ENCODE results near the gene OR10W1. TPM values are rescaled to one million over a fixed set of nuclear protein-coding genes. Genes with fewer than 3 reads are reported as not detected.
A peak's percentile ranks its signal among the peaks of the same experiment; 100 is the strongest.

OR10W1 gene, protein sequence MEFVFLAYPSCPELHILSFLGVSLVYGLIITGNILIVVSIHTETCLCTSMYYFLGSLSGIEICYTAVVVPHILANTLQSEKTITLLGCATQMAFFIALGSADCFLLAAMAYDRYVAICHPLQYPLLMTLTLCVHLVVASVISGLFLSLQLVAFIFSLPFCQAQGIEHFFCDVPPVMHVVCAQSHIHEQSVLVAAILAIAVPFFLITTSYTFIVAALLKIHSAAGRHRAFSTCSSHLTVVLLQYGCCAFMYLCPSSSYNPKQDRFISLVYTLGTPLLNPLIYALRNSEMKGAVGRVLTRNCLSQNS
- total RNA-seq = not detected

DNA sequence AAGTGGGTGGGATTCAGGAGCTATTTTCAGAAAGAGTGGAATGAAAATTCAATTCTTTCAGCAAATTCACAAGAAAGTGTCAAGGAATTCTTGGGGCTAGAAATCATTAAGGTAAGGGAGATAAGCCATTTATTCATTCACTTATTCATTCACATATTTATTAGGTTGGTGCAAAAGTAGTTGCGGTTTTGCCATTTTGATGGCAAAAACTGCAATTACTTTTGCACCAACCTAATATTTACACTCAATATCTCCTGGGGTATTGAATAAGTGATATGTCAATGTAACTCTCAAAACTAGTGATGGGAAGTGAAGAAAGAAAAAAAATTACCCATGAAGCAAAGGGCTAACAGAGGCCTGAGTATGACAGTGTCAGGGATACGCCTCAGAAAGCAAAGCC, at the start of gene OR10W1:
Gene OR10W1 (minus strand): TSS at position 119 of the 400 bp plus-strand sequence. CDS start 402 bp downstream, outside the sequence.
- Mint-ChIP-seq H3K36me3 (ENCODE audit: insufficient read depth in 2 of 2) (no peaks in the 10 kb centered on the region), H3K27ac (no peak within 1 kb of the TSS), H3K27me3 (ENCODE audit: low read depth) (peaks cover 17% of the 10 kb centered on the region), H3K4me1 (ENCODE audit: low read depth) (no peaks in the 10 kb centered on the region), H3K9me3 (no peaks in the 10 kb centered on the region), H3K4me3 (no peak within 1 kb of the TSS)
- DNase-seq (no peak), ATAC-seq (replicated peaks in 1 of 2) (no peak)

DNA sequence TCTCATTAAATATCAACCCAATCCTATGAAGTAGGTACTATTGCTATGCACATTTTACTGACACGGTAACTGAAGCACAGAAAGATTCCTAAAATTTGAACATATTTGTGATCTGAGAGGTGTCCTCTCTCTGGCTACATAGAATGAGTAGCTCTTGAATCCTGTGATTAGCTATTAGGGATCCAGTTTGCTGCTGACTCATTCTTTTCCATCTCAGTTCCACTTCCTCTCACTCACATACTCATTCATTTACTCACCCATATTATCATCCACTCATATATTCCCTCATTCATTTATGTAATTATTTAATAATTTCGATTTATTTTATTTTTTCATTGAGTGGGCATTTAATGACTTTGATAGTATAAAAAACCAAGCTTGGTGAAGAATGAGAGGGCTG, 48.1 kb upstream of the OR10W1 start:
- H3K27me3 Mint-ChIP-seq (ENCODE audit: low read depth) = peaks cover 6% of the 10 kb centered on the region
- ATAC-seq (replicated peaks in 1 of 2) (no peak), DNase-seq (no peak)
- H3K9me3 Mint-ChIP-seq = peaks cover 0 to 2% of the 10 kb centered on the region in 2 donors
- H3K4me1 Mint-ChIP-seq (ENCODE audit: low read depth) = no peaks in the 10 kb centered on the region
- no peaks in the 10 kb centered on the region for H3K36me3 Mint-ChIP-seq (ENCODE audit: insufficient read depth in 2 of 2)
- no peak overlapping the region for H3K27ac Mint-ChIP-seq
- H3K4me3 Mint-ChIP-seq = no peak overlapping the region

DNA sequence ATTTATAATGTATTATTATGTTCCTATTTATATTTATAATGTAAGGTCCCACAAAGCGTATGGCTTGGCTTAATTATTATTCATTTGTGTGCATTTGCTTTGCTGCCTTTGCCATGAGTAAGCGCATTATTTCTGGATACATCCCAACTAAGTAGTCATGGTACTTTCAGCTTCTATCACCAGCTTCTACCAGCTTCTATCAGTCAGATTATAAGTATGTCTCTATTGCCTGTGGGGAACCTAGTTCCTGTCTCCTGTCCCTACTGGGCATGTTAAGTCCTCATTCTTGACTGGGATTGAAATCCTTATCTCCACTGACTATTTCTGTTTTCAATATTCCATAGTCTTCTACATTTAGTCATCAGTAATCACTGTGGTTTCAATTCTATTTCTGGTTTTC, 33.5 kb upstream of the OR10W1 start:
- no peaks in the 10 kb centered on the region for H3K9me3 Mint-ChIP-seq
- H3K4me3 Mint-ChIP-seq = no peak overlapping the region
- no peaks in the 10 kb centered on the region for H3K36me3 Mint-ChIP-seq (ENCODE audit: insufficient read depth in 2 of 2)
- H3K4me1 Mint-ChIP-seq (ENCODE audit: low read depth) = no peaks in the 10 kb centered on the region
- H3K27ac Mint-ChIP-seq = no peak overlapping the region
- ATAC-seq (replicated peaks in 1 of 2) (no peak), DNase-seq (no peak)
- no peaks in the 10 kb centered on the region for H3K27me3 Mint-ChIP-seq (ENCODE audit: low read depth)

DNA sequence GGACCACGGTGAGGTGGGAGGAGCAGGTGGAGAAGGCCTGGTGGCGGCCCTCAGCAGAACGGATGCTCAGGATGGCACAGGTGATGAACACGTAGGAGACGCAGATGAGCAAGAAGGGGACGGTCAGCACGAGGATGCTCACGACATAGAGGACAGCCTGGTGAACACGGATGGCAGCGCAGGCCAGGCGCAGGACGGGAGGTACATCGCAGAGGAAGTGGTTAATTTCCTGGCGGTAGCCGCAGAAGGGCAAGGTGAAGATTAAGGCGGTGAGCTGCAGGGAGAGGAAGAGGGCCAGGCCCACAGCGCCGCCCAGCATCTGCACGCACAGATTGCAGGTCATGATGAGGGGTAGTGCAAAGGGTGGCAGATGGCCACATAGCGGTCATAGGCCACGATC, 24.0 kb upstream of the OR10W1 start:
- Mint-ChIP-seq H3K4me3 (no peak overlapping the region), H3K27me3 (ENCODE audit: low read depth) (peaks cover 12% of the 10 kb centered on the region), H3K36me3 (ENCODE audit: insufficient read depth in 2 of 2) (no peaks in the 10 kb centered on the region), H3K9me3 (no peaks in the 10 kb centered on the region), H3K4me1 (ENCODE audit: low read depth) (no peaks in the 10 kb centered on the region), H3K27ac (no peak overlapping the region)
- ATAC-seq (replicated peaks in 1 of 2) (no peak), DNase-seq (no peak)

DNA sequence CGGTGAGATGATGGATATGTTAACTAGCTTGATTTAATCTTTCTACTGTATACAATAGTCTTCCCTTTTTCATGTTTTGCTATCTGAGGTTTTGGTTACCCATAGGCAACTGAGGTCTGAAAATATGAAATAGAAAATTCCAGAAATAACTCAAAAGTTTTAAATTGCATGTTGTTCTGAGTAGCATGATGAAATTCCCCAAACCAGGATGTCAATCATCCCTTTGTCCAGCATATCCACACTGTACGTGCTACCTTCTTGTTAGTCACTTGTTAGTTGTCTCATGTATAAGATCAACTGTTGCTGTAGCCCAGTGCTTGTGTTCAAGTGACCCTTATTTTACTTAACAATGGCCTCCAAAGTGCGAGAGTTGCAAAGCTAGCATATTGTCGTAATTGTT, 21.2 kb upstream of the OR10W1 start:
- Mint-ChIP-seq H3K27ac (no peak overlapping the region), H3K9me3 (no peaks in the 10 kb centered on the region), H3K4me3 (no peak overlapping the region), H3K4me1 (ENCODE audit: low read depth) (no peaks in the 10 kb centered on the region), H3K27me3 (ENCODE audit: low read depth) (peaks cover 12% of the 10 kb centered on the region), H3K36me3 (ENCODE audit: insufficient read depth in 2 of 2) (no peaks in the 10 kb centered on the region)
- DNase-seq (no peak), ATAC-seq (replicated peaks in 1 of 2) (no peak)

DNA sequence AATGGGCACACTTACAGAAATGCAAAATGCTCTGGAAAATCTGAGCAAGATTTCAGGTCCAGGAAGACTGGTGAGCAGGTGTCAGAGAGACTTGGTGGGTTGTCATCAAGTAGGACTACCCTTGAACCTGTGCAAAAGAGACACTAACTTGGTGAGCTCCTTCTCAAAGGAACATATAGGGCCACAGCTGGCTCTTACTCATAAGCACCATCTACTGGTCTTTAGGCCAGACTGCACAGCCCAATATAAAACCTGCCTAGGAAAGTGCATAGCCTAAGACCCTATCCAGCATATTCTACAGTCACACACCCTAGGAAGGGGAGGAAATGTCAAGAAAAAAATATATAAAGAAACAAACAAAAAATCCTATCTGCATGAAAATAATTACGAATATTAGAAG, 18.2 kb upstream of the OR10W1 start:
- Mint-ChIP-seq H3K4me3 (no peak overlapping the region), H3K36me3 (ENCODE audit: insufficient read depth in 2 of 2) (no peaks in the 10 kb centered on the region), H3K27me3 (ENCODE audit: low read depth) (no peaks in the 10 kb centered on the region), H3K9me3 (no peaks in the 10 kb centered on the region), H3K27ac (no peak overlapping the region), H3K4me1 (ENCODE audit: low read depth) (no peaks in the 10 kb centered on the region)
- DNase-seq (no peak), ATAC-seq (replicated peaks in 1 of 2) (peak; percentile 52 to 59)

DNA sequence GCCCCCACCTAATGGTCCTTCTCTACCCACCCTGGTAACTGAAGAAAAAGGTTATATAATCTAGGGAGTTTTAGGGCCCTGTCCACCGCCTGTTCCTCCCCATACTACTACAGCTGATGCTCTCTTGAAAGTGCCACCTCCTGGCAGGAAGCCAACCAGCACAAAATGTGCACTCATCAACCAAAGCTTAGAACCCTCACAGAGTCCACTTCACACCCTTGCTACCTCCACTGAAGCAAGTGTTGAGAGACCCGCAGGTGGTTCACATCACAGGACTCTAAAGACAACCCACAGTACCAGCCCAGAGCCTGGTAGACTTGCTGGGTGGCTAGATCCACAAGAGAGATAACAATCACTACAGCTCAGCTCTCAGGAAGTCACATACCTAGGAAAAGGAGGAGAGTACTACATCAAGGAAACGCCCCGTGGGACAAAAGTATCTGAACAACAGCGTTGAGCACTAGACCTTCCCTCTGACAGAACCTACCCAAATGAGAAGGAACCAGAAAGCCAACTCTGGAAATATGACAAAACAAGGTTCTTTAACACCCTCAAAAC, 17.5 kb upstream of the OR10W1 start:
- no peaks in the 10 kb centered on the region for H3K4me1 Mint-ChIP-seq (ENCODE audit: low read depth)
- no peak overlapping the region for H3K4me3 Mint-ChIP-seq
- ATAC-seq (replicated peaks in 1 of 2) = no peak
- no peaks in the 10 kb centered on the region for H3K9me3 Mint-ChIP-seq
- DNase-seq = no peak
- no peaks in the 10 kb centered on the region for H3K27me3 Mint-ChIP-seq (ENCODE audit: low read depth)
- no peak overlapping the region for H3K27ac Mint-ChIP-seq
- no peaks in the 10 kb centered on the region for H3K36me3 Mint-ChIP-seq (ENCODE audit: insufficient read depth in 2 of 2)

DNA sequence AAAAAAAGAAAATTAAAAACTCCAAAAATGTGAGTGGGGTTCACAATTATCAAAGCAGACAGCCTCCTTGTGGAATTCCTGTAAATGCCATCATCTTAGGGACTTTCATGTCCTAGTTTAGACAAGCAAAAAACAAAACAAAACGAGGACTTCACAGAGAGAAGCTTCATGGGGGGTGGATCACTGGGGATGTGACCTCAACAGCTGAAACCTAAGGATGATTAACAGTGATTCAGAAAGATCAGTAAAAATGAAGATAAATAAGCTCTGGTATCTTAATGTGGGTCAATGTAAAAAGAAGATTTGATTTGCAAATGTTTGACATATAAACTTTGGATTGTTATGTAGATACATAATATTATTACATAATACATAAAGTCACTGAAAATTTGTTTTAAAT, 8.1 kb upstream of the OR10W1 start:
- H3K27ac Mint-ChIP-seq = no peak overlapping the region
- no peak overlapping the region for H3K4me3 Mint-ChIP-seq
- DNase-seq (no peak), ATAC-seq (replicated peaks in 1 of 2) (no peak)
- peaks cover under 1% of the 10 kb centered on the region for H3K27me3 Mint-ChIP-seq (ENCODE audit: low read depth)
- peaks cover 2 to 3% of the 10 kb centered on the region in 2 donors for H3K9me3 Mint-ChIP-seq
- H3K36me3 Mint-ChIP-seq (ENCODE audit: insufficient read depth in 2 of 2) = peaks cover 0 to 2% of the 10 kb centered on the region in 2 donors
- H3K4me1 Mint-ChIP-seq (ENCODE audit: low read depth) = no peaks in the 10 kb centered on the region

DNA sequence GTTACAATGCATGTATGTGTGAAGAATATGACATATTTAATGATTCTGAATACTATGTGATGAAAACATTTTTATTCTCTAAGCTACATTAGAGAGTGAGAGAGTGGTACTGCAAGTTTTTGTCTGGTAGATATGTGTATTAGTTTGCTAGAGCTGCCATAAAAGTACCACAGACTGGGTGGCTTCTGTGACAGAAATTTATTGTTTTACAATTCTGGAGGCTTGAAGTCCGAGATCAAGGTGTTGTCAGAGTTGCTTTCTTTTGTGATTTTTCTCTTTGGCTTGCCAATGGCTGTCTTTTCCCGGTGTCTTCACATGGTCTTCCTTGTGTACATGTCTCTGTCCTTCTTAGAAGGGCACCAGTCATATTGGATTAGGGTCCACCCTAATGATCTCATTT, 6.9 kb upstream of the OR10W1 start:
- DNase-seq (no peak), ATAC-seq (replicated peaks in 1 of 2) (no peak)
- peaks cover 0 to 1% of the 10 kb centered on the region in 2 donors for H3K9me3 Mint-ChIP-seq
- H3K36me3 Mint-ChIP-seq (ENCODE audit: insufficient read depth in 2 of 2) = no peaks in the 10 kb centered on the region
- no peak overlapping the region for H3K4me3 Mint-ChIP-seq
- H3K27me3 Mint-ChIP-seq (ENCODE audit: low read depth) = peaks cover 9% of the 10 kb centered on the region
- no peaks in the 10 kb centered on the region for H3K4me1 Mint-ChIP-seq (ENCODE audit: low read depth)
- H3K27ac Mint-ChIP-seq = no peak overlapping the region

DNA sequence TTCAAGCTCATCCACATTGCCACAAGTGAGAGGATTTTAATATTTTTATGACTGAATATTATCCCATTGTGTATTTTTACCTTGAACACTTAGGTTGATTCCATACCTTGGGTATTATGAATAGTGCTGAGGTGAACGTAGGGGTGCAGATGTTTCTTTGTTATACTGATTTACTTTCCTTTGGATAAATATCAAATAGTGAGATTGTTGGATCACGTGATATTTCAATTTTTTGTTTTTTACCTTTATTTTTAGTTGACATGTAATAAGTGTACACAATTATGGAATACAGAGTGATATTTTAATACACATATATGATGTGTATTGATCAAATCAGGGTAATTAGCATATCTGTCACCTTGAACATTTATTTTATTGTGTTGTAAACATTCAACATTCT, 8.1 kb downstream of the OR10W1 start:
- H3K9me3 Mint-ChIP-seq = peaks cover 7 to 9% of the 10 kb centered on the region in 2 donors
- H3K27ac Mint-ChIP-seq = no peak overlapping the region
- no peaks in the 10 kb centered on the region for H3K27me3 Mint-ChIP-seq (ENCODE audit: low read depth)
- no peak for ATAC-seq (replicated peaks in 1 of 2)
- H3K4me1 Mint-ChIP-seq (ENCODE audit: low read depth) = no peaks in the 10 kb centered on the region
- peaks cover 0 to 3% of the 10 kb centered on the region in 2 donors for H3K36me3 Mint-ChIP-seq (ENCODE audit: insufficient read depth in 2 of 2)
- H3K4me3 Mint-ChIP-seq = no peak overlapping the region
- no peak for DNase-seq

DNA sequence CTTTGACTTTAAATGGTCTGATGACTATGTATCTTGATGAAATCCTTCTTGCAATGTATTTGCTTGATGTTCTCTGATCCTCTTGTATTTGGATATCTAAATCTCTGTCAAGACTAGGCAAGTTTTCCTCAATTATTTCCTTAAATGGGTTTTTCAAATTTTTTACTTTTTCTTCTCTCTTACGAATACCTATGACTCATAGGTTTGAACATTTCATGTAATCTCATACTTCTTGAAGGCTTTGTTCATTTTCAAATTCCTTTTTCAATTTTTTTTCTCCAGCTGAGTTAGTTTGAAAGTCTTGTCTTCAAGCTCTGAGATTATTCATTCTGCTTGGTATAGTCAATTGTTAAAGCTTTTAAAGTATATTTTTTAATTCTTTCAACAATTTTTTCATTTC, 13.1 kb downstream of the OR10W1 start:
- no peak overlapping the region for H3K4me3 Mint-ChIP-seq
- ATAC-seq (replicated peaks in 1 of 2) (no peak), DNase-seq (no peak)
- no peak overlapping the region for H3K27ac Mint-ChIP-seq
- peaks cover 0 to 5% of the 10 kb centered on the region in 2 donors for H3K36me3 Mint-ChIP-seq (ENCODE audit: insufficient read depth in 2 of 2)
- H3K4me1 Mint-ChIP-seq (ENCODE audit: low read depth) = no peaks in the 10 kb centered on the region
- peaks cover 11 to 12% of the 10 kb centered on the region in 2 donors for H3K9me3 Mint-ChIP-seq
- no peaks in the 10 kb centered on the region for H3K27me3 Mint-ChIP-seq (ENCODE audit: low read depth)

DNA sequence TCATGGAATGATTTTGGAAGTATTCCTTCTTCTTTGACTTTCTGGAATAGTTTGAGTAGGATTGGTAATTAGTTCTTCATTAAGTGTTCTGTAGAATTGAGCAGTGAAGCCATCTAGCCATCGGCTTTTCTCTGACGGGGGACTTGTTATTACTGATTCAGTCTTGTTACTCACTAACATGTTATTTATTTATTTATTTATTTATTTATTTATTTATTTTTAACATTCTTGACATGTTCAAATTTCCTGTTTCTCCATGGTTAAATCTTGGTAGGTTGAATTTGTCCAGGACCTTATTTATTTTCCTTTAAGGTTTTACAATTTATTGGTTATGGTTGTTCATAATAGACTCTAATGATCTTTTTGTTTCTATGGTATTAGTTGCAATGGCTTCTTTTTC, 24.1 kb downstream of the OR10W1 start:
- Mint-ChIP-seq H3K4me1 (ENCODE audit: low read depth) (no peaks in the 10 kb centered on the region), H3K27ac (no peak overlapping the region), H3K27me3 (ENCODE audit: low read depth) (peaks cover 10% of the 10 kb centered on the region), H3K4me3 (no peak overlapping the region), H3K9me3 (peaks cover under 1 to 7% of the 10 kb centered on the region in 2 donors), H3K36me3 (ENCODE audit: insufficient read depth in 2 of 2) (peaks cover 0 to 1% of the 10 kb centered on the region in 2 donors)
- ATAC-seq (replicated peaks in 1 of 2) = no peak
- no peak for DNase-seq

DNA sequence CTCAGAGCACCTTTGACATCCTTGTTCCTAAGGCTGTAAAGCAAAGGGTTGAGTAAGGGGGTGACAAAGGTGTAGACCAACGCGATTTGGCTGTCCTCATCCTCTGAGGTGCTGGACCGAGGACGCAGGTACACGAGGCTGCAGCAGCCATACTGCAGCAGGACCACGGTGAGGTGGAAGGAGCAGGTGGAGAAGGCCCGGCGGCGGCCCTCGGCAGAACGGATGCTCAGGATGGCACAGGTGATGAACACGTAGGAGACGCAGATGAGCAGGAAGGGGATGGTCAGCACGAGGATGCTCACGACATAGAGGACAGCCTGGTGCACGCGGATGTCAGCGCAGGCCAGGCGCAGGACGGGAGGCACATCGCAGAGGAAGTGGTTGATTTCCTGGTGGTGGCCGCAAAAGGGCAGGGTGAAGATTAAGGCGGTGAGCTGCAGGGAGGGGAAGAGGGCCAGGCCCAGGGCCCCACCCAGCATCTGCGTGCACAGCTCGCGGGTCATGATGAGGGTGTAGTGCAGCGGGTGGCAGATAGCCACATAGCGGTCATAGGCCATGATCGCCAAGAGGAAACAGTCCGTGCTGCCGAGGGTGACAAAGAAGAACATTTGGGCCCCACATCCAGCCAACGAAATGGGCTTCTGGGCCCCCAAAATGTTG, 40.0 kb downstream of the OR10W1 start:
- Mint-ChIP-seq H3K36me3 (ENCODE audit: insufficient read depth in 2 of 2) (no peaks in the 10 kb centered on the region), H3K27ac (no peak overlapping the region), H3K4me1 (ENCODE audit: low read depth) (no peaks in the 10 kb centered on the region), H3K9me3 (no peaks in the 10 kb centered on the region), H3K4me3 (no peak overlapping the region), H3K27me3 (ENCODE audit: low read depth) (peaks cover 17% of the 10 kb centered on the region)
- DNase-seq (no peak), ATAC-seq (replicated peaks in 1 of 2) (no peak)

Measured in activated T-cell treated with anti-CD3 and anti-CD28 coated beads, Interleukin-2, amount 50 U/mL, for 72 hours (primary cell).